ENCODE measurements around the gene EPX.
"Not testable (repeated sequence)": the region's sequence is repeated elsewhere in the genome, so short reads cannot be mapped to it uniquely, and the experiment has no call there.

Gene EPX

DNA sequence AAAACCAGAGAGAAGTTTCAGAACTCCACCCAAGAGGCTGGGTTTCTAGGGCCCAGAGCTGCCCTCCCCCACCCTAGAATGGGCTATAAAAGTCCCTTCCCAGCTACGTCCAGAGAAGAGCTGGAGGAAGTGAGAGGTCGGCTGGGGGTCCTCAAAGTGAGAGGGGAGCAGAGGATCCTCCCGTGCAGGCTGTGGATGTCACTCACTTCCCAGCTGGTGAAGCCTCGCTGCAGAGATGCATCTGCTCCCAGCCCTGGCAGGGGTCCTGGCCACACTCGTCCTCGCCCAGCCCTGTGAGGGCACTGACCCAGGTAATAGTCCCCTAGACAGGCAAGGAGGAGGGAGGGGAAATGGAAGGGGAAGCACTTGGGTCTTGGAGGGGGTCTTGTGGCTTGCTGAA, at the start of gene EPX:
Gene EPX (plus strand): TSS at position 115 of the 400 bp plus-strand sequence. CDS start 121 bp downstream, at position 236.
- no peak for DNase-seq

GRCh38 chr17:58143335-58143734, 49.2 kb upstream of the EPX start:
- not testable (repeated sequence) for DNase-seq

DNA sequence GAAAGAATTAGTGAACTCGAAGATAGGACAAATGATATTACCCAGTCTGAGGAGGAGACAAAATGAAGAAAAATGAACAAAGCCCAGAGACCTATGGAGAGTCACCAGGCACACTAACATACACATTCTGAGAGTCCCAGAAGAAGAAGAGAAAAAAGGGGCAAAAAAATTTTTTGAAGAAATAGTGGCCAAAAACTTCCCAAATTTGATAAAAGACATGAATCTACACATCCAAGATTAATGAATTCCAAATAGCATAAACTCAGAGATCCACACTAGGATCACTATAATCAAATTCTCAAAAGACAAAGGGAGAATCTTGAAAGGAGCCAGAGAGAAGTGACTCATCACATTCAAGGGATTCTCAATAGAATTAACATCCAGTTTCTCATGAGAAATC, 47.7 kb upstream of the EPX start:
- DNase-seq = no peak

- DNase-seq = no peak
Measured at GRCh38 chr17:58147930-58148434, 44.5 kb upstream of the EPX start, which contains the start of gene OR4D1. Gene OR4D1 (plus strand): TSS chr17:58148384. CDS start chr17:58155154, 6,770 bp downstream.

DNA sequence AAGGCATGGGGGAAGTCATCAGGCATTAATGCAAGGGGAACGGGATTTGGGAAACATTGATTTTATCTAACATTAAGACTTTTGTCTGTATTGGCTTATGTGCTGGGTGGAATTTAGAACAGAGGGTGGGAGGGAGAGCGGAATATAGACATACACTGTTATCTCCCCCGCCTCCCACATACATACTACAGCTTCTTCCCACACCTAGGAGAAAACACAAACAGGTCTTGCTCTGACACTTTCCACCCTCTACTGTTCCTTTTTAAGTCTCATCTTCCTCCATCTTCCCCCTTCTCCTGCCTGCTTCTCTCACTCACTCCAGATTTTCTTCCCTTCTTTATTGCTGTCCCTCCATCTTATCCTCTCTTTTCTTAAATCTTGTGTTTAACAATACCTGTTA, 43.9 kb upstream of the EPX start:
- no peak for DNase-seq

DNA sequence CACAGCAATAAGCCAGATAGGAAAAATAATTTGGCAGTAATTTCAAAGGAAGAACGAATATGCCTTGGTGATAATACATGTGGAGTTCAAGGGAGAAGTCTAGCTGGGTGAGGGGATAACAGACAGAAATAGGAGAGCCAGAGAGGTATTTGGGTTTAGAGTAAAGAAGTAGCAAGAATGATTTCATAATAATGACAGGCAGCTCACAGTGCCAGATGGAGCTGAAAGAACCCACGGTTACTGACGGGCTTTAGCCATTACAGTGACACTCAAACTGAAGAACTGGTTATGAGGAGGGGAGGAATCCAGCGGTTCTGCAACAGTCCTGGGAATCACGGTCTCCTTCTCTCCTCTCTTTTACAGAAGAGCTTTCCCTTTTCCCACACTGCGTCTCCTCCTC, 42.1 kb upstream of the EPX start:
- DNase-seq = no peak

- DNase-seq = no peak
Measured at GRCh38 chr17:58153046-58153445, 39.5 kb upstream of the EPX start.

- no peak for DNase-seq
Measured at GRCh38 chr17:58153671-58154070, 38.9 kb upstream of the EPX start.

DNA sequence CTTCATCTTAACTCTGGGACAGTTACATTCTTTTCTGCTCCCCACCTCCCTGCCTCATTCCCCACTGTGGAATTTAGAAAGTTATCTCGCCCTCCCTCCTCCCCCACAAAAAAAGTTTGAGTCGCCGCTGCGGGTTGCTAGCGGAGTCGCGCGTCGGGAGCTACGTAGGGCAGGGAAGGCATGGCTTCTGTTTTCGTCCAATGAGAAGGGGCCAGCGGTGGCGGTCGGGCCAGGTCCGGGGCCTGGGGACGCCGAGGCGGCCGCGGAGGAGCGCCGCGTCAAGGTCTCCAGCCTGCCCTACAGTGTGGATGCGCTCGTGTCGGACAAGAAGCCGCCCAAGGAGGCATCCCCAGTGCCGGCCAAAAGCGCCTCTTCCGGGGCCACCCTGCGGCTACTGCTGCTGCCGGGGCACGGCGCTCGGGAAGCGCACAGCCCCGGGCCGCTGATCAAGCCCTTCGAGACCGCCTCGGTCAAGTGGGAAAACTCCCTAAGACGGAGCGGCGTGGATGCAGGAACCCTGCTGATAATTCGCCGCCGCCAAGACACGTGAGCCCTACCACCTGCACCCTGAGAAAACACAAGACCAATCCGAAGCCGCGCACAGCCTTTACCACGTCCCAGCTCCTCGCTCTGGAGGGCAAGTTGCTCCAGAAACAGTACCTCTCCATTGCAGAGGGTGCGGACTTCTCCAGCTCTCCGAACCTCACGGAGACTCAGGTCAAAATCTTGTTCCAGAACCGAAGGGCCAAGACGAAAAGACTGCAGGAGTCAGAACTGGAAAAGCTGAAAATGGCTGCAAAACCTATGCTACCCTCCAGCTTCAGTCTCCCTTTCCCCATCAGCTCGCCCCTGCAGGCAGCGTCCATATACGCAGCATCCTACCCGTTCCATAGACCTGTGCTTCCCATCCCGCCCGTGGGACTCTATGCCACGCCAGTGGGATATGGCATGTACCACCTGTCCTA, 35.4 kb upstream of the EPX start:
- DNase-seq = no peak

GRCh38 chr17:58158181-58158580, 34.3 kb upstream of the EPX start:
- no peak for DNase-seq

DNA sequence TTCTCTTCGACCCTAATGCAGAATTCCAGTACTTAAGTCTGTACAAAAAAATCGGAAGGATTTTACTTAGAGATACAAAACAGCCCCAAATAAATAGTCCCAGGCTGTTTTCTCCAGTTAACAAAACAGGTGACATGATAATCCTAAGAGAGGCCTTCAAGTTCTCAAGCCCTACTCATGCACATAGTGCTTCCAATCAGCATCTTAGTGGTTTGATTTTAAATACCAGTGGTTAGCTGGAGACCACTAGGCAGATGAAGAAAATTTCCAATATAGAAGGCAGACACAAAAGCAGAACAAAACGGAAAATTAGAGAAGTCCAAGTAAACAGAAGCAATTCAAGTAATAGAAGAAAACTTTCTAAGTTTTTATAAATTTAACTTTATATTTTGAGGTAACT, 31.0 kb upstream of the EPX start:
- DNase-seq = no peak

GRCh38 chr17:58165981-58166380, 26.5 kb upstream of the EPX start:
- DNase-seq = no peak

DNA sequence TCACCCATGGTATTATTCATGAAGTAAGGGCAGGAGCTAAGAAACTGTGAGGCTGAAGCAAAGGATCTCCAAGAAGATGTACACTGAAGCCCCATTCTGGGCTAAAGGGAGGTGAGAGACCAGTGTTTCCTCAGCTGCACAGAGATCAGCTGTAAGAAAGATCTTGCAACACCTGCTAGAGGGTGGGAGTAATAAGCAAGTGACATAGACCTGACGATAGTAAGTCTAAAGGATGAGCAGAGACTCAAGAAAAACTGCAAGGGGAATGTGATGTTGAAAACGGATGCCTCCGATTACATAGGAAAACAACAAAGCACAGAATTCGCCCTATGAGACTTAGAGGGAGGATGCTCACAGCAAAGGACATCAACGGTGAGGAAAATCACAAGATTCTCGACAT, 25.8 kb upstream of the EPX start, which contains the start of gene OR4D2:
Gene OR4D2 (plus strand): TSS at position 301 of the 400 bp plus-strand sequence. CDS start 2,674 bp downstream, outside the sequence.
- no peak for DNase-seq

- no peak for DNase-seq
Measured at GRCh38 chr17:58170622-58171021, 21.9 kb upstream of the EPX start.

GRCh38 chr17:58172369-58173071, 20.0 kb upstream of the EPX start:
- DNase-seq = peak; percentile 43

DNA sequence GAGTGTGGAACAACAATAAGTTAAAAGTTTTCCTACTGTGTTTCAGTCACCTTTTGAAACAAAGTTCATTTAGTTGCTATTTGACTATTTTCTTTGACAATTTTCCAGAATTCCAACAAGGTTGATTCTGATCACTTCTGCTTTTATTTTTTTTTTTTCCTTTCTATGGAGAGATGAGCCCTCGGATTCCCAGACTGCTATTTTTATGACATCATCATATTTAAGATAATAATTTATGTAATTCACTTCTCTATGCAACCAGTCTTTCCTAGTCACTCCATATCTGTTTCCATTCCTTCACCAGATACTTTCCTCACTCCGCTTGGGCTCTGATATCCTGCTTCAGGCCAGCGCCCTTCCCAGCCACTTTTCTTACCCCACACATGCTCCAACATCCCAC, 17.7 kb upstream of the EPX start:
- no peak for DNase-seq

DNA sequence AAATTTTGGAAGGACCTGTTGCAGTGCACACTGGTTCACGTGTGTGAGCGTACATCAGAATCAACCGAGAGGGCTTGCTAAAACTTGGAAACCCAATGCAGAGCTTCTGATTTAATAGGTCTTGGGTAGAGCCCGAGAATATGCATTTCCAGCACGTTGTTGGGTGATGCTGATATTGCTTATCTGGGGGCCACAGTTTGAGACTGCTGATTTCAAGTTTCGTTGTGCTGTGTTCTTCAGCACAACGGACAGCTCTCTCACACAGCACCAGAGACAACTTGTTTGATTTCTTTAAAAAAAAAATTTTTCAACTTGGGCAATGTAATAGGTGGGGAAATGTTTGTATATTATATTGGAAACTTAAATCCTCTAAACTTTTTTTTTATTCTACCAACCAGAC, 16.3 kb upstream of the EPX start:
- DNase-seq = no peak

DNA sequence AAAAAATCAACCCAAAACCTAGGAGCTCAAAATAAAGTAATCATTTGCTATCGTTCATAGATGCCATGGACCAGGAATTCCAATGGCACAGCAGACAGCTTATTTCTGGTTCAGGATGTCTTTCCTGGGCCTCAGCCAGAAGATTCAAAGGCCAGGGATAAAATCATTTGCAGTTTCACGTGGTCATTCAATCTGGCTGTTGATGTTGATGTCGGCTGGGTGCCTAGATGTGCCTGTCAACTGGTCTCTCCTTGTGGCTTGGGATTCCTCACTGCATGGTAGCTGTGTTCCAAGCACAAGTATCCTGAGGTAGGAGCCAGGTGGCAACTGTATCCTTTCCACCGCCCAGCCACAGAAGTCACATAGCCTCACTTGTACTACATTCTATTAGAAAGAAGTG, 10.7 kb upstream of the EPX start:
- no peak for DNase-seq

DNA sequence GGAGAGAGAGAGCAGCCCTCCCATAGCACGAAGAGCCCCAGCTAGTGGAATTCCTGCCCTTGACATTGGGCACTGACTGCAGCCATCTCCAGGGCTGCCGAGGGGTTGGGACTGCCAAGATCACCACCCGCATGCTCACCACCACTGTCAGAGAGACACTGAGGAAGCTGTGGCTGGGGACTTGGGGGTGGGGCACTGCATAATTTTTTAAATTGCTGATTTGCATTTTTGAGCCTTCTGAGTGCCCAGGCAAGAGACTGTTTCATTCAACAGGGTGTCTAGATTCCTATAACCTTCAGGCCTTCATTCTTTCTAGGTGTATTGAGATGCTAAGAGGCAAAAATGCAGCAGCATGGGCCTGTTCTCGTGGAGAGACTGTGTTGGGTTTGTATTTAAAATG, 9.0 kb upstream of the EPX start:
- DNase-seq = no peak

DNA sequence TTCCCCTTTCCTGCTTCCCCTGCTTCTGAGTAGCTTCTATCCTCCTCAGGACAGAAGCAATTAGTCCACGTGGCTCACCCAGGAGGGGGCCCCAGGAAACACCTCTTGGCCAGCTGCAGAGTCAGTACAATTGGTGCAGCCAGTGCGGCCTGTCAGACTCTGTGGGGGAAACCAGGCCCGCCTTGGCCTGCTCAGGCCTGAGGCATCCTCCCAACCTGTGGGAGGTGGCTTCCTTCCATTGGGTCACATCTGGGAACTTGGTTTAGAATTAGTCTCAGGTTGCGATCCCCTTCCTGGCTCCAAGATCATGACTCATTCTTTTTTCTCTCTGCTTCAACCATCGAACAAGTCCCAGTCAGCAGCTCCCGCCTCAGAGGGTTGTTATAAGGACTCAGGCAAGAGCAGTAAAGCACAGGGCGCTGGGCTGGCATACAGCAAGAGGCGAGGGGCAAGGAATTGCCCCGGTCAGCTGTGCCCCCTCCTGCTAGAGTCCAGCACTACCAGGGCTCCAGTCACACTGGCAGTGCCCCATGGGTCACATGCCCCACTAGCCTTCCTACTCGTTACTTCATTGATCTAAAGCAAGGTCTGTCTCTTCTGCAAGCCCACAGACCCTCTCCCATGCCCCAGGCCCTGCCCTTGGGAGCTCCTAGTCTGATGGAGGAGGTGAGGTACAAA, 8.1 kb upstream of the EPX start:
- DNase-seq = peak; percentile 16

DNA sequence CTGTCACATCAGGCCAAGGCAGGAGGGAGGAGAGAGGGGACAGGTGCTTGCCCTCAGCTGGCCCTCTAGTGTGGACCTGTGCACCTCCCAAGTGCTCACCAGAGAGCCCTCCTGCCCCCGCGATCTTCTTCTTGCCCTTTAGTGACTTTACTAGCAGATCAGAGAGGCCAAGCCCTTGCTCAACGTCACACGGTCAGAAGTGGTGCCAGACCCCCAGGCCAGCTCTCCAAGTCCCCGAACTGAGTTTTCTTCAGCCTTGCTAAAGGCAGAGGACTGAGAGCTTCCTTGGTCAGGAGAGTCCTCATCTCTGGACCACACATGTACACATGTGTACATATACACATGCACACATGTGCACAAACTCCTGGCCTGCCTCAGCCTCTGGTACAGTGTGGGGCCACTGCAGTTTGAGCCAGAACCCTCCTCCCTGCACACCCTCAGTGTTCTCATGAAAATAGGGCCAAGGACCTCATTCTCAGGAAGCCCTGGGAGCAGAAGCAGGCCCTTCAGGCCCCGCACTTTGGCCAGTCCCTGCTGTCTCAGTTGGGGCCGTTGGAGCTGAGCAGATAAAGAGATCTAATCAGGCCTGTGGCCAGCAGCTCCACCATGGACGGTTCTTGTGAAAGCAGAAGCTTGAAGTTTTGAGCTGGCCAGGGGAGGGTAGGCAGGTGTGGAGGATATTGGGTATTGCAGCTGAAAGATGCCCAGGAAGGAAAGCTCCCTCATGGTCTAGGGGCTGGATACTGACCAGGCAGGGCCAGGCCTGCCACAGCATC, 7.4 kb upstream of the EPX start:
- no peak for DNase-seq

GRCh38 chr17:58186591-58186990, 5.9 kb upstream of the EPX start:
- no peak for DNase-seq

Data from NCI-H146 (cell line).